Muscle of leg (tissue), 16 donors: ENCODE results near the gene SAMSN1. TPM values are rescaled to one million over a fixed set of nuclear protein-coding genes. Genes with fewer than 3 reads are reported as not detected.
A peak's percentile ranks its signal among the peaks of the same experiment; 100 is the strongest.

Experiments
- DNase-seq: peaks from one replicate; pipeline ENCODE4 v3.0.0; 2013
- H3K27ac ChIP-seq: one replicate; pipeline ENCODE4 v1.5.1; 2013; ENCODE audit warnings: mild to moderate bottlenecking, low read length, control low read depth
- H3K27me3 ChIP-seq: one replicate; pipeline ENCODE4 v1.6.1; 2013; ENCODE audit warnings: low read length; ENCODE audit not compliant: control insufficient read depth, insufficient read depth
- H3K36me3 ChIP-seq: one replicate; pipeline ENCODE4 v1.6.1; 2013; ENCODE audit warnings: low read length; ENCODE audit not compliant: control insufficient read depth, insufficient read depth
- H3K4me1 ChIP-seq: one replicate; pipeline ENCODE4 v1.6.1; 2013; ENCODE audit warnings: low read length; ENCODE audit not compliant: control insufficient read depth, insufficient read depth
- H3K4me3 ChIP-seq: one replicate; pipeline ENCODE4 v1.5.1; 2013; ENCODE audit warnings: low read length, control low read depth
- H3K9me3 ChIP-seq: replicated peaks from 2 replicates; pipeline ENCODE4 v1.6.1; 2013; ENCODE audit warnings: low read depth, low read length; ENCODE audit not compliant: control insufficient read depth
- WGBS: methylation state at CpG from one replicate; pipeline ENCODE4 v1.1.5; 2013; ENCODE audit warnings: missing lambda C conversion rate; ENCODE audit not compliant: insufficient coverage; 5-methylcytosine and 5-hydroxymethylcytosine counted together
- long read RNA-seq, 11 donors: transcript quantifications; one replicate each; lab custom pipeline, GENCODE V29; 2026
- polyA plus RNA-seq, 8 donors: library from polyadenylated mRNA; unstranded; fragments of 120-200 nt; gene quantifications; one replicate each; pipeline versions ENCODE4 v1.2.1 to v1.2.3, GENCODE V29; 2013; ENCODE audit warnings: inconsistent platforms in 1 of 8, low replicate concordance in 1 of 8; ENCODE audit not compliant: insufficient read length in 8 of 8, insufficient read depth in 1 of 8
- total RNA-seq: library from RNA; stranded (reverse); fragments of 120-200 nt; gene quantifications from one replicate; pipeline ENCODE4 v1.2.4, GENCODE V29; 2013

Gene SAMSN1
- total RNA-seq: 2.2 TPM
- polyA plus RNA-seq: 1 to 10 TPM; 1.4 to 3.3 (median 2.0) TPM
- long read RNA-seq, donor 1: 0 reads
- long read RNA-seq, donor 2: 0 reads
- long read RNA-seq, donor 3, partial matches to known transcripts: 0 of 1 reads
- long read RNA-seq, donor 3, other reads (novel, unspliced or antisense): 0 of 1 reads
- long read RNA-seq, donor 4, partial matches to known transcripts: 0 of 1 reads
- long read RNA-seq, donor 4, other reads (novel, unspliced or antisense): 0 of 1 reads
- long read RNA-seq, donor 5: 0 reads
- long read RNA-seq, donor 6, partial matches to known transcripts: 0 of 1 reads
- long read RNA-seq, donor 6, other reads (novel, unspliced or antisense): 0 of 1 reads
- long read RNA-seq, donor 7, partial matches to known transcripts: 0 of 2 reads
- long read RNA-seq, donor 7, other reads (novel, unspliced or antisense): 0 of 2 reads
- long read RNA-seq, donor 8: 0 reads
- long read RNA-seq, donor 9, partial matches to known transcripts: 0 of 1 reads
- long read RNA-seq, donor 9, other reads (novel, unspliced or antisense): 0 of 1 reads
- long read RNA-seq, donor 10: 0 reads
- long read RNA-seq, donor 11, partial matches to known transcripts: 0 of 1 reads
- long read RNA-seq, donor 11, other reads (novel, unspliced or antisense): 0 of 1 reads

DNA sequence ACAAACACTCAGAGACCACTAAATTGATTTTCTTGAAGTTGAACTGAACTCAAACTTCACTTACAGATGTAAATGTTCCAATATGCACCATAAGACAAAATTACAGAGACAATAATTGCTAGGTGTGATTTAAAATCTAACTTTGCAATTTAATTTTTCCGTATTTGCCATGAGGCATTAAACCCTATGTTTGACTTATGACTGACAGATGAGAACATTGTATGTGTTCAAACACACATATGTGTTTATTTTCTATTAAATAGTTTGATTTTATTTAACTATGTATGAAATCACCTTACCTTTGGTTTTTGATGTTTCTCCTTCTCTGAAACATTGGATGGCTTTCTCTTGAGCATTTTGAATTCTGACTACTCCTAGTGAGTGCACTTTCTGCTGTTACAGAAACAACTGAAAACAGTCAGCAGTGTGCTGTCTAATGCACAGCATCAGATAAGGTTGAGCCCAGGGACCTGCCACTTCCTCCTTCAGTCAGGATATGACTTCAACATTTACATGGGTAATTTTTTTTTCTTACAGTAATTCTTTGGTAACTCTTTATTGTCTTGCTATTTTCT, at the start of gene SAMSN1:
Gene SAMSN1, minus strand, starts transcription at position 410 of the 575 bp plus-strand sequence. Its CDS starts 54 bp downstream, at position 356.
- H3K27me3 ChIP-seq: no peaks in the 10 kb centered on the region
- H3K36me3 ChIP-seq: no peaks in the 10 kb centered on the region
- no peaks in the 10 kb centered on the region for H3K4me1 ChIP-seq
- H3K4me3 ChIP-seq: peak within 1 kb of the TSS; percentile 0
- H3K27ac ChIP-seq: no peak within 1 kb of the TSS
- DNase-seq: peak; percentile 58
- H3K9me3 ChIP-seq: no peaks in the 10 kb centered on the region
- no CpG with 5 or more reads among the region's 1 CpG for WGBS

DNA sequence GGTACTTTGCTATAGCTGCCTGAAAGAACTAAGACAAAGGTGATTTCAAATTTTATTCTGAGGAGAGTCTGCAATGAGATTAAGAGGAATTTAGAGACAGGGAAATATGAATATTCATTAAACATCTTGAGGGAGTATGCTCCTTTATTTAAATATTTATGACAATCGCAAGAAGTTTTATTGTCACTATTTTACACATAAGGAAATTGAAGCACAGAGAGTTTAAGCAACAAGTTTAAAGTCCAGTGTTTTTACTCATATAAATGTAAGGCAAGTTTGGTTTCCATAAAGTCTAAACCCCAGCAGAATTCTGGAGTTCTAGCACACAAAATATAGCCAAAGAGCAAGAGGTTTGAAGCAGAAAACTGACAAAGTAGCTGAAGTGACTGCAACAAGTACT, 49.3 kb upstream of the SAMSN1 start:
- no peak overlapping the region for H3K27ac ChIP-seq
- DNase-seq: no peak
- H3K36me3 ChIP-seq: no peaks in the 10 kb centered on the region
- WGBS: no CpG with 5 or more reads among the region's 1 CpG
- H3K27me3 ChIP-seq: no peaks in the 10 kb centered on the region
- H3K4me3 ChIP-seq: no peak overlapping the region
- peaks cover 3% of the 10 kb centered on the region for H3K4me1 ChIP-seq
- no peaks in the 10 kb centered on the region for H3K9me3 ChIP-seq

DNA sequence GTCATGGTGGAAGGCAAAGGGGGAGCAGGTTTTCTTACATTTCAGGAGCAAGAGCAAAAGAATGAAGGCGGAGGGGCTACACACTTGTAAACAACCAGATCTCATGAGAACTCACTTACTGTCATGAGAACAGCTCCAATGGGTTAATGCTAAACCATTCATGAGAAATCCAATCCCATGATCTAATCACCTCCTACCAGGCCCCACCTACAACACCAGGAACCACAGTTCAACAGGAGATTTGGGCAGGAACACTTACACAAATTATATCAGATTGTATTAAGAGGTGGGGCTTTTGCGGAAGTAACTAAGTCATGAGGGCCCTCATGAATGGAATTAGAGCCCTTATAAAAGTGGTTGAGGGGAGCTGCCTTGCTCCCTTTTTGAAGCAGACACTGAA, 48.9 kb upstream of the SAMSN1 start:
- H3K27ac ChIP-seq: no peak overlapping the region
- no peaks in the 10 kb centered on the region for H3K9me3 ChIP-seq
- H3K4me3 ChIP-seq: no peak overlapping the region
- no peaks in the 10 kb centered on the region for H3K27me3 ChIP-seq
- no peak for DNase-seq
- no peaks in the 10 kb centered on the region for H3K36me3 ChIP-seq
- WGBS: no CpG with 5 or more reads among the region's 2 CpGs
- H3K4me1 ChIP-seq: peaks cover 3% of the 10 kb centered on the region

DNA sequence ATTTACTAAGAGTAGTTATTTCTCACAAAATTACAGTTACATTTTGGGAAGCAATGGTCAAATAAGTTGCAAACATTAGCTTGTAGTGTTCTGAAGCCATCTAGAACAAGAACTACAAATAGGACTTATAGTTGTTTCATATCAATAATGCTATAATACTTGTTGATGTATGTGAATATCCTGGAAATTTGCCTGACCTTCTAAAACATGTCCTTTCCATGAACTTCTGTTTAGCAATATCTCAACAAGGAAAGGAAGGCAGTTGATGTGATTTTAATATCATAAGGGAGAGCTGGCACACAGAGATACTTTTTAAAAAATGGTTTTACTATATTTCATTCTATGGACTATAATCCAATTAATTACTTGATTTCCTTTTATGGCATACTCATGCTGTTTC, 47.1 kb upstream of the SAMSN1 start:
- Histone ChIP-seq H3K4me3 (no peak overlapping the region), H3K4me1 (peaks cover 3% of the 10 kb centered on the region), H3K36me3 (no peaks in the 10 kb centered on the region), H3K9me3 (no peaks in the 10 kb centered on the region), H3K27ac (no peak overlapping the region), H3K27me3 (no peaks in the 10 kb centered on the region)
- peak; percentile 56 for DNase-seq

GRCh38 chr21:14592296-14593000, 46.3 kb upstream of the SAMSN1 start:
- WGBS: no CpG with 5 or more reads among the region's 4 CpGs
- no peak overlapping the region for H3K27ac ChIP-seq

GRCh38 chr21:14591882-14592281, 45.8 kb upstream of the SAMSN1 start:
- WGBS: 67% methylated on average over 1 of the region's 2 CpGs

More at GRCh38 chr21:14592296-14593000, 46.3 kb upstream of the SAMSN1 start:
- Histone ChIP-seq H3K4me3 (no peak overlapping the region), H3K36me3 (no peaks in the 10 kb centered on the region), H3K9me3 (no peaks in the 10 kb centered on the region), H3K4me1 (peaks cover 3% of the 10 kb centered on the region), H3K27me3 (no peaks in the 10 kb centered on the region)
- DNase-seq: peak; percentile 61

GRCh38 chr21:14591377-14591776, 45.3 kb upstream of the SAMSN1 start:
- DNase-seq: no peak
- H3K36me3 ChIP-seq: no peaks in the 10 kb centered on the region
- peaks cover 3% of the 10 kb centered on the region for H3K4me1 ChIP-seq
- H3K9me3 ChIP-seq: no peaks in the 10 kb centered on the region
- no peak overlapping the region for H3K27ac ChIP-seq
- no peak overlapping the region for H3K4me3 ChIP-seq
- H3K27me3 ChIP-seq: no peaks in the 10 kb centered on the region

More at GRCh38 chr21:14591882-14592281, 45.8 kb upstream of the SAMSN1 start:
- no peaks in the 10 kb centered on the region for H3K27me3 ChIP-seq
- no peaks in the 10 kb centered on the region for H3K9me3 ChIP-seq
- peaks cover 3% of the 10 kb centered on the region for H3K4me1 ChIP-seq
- DNase-seq: peak; percentile 54
- H3K27ac ChIP-seq: no peak overlapping the region
- H3K36me3 ChIP-seq: no peaks in the 10 kb centered on the region
- no peak overlapping the region for H3K4me3 ChIP-seq

DNA sequence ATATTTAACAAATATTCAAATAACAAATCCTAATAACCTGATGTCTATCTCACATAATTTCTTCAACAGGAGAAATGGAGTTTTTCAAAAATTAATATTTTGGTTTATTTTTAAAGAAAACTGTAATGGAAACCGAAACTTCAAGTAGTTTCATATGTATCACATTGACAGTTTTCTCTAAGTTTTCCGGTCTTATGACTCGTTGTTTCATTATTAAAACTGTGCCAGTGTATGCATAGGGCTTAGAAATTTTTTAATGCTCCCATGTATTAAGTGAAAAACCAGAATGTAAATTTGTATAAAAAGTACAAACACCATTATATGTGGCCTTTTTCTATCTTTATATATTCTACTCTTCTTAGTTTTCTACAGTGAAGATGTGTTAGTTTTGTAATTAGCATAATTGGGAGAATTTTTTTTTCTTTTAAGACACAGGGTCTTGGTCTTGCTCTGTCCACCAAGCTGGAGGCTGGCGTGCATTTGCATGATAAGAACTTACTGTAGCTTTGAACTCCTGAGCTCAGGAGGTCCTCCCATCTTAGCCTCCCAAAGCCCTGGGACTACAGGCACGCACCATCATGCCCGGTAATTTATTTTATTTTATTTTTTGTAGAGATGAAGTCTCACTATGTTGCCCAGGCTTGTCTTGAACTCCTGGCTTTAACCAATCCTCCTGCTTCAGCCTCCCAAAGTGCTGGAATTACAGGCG, 43.9 kb upstream of the SAMSN1 start:
- no peak for DNase-seq
- Histone ChIP-seq H3K36me3 (no peaks in the 10 kb centered on the region), H3K27me3 (no peaks in the 10 kb centered on the region), H3K9me3 (no peaks in the 10 kb centered on the region), H3K4me3 (no peak overlapping the region), H3K4me1 (peaks cover 3% of the 10 kb centered on the region), H3K27ac (no peak overlapping the region)
- no CpG with 5 or more reads among the region's 7 CpGs for WGBS

GRCh38 chr21:14587266-14587665, 41.2 kb upstream of the SAMSN1 start:
- no peaks in the 10 kb centered on the region for H3K9me3 ChIP-seq
- H3K4me3 ChIP-seq: no peak overlapping the region
- H3K36me3 ChIP-seq: no peaks in the 10 kb centered on the region

More at GRCh38 chr21:14587266-14587665, 41.2 kb upstream of the SAMSN1 start:
- DNase-seq: no peak
- Histone ChIP-seq H3K4me1 (peaks cover 3% of the 10 kb centered on the region), H3K27ac (no peak overlapping the region), H3K27me3 (no peaks in the 10 kb centered on the region)
